GM12875 (cell line): ENCODE measurements around the gene KRT1.

ENCODE experiments used
- H3K4me3 ChIP-seq: one replicate; pipeline ENCODE4 v1.5.1; 2011; ENCODE audit warnings: low read depth, low read length, control low read depth
- TF ChIP-seq, protein P1 (sequence below): IDR thresholded peaks from 2 replicates; pipeline ENCODE4 v1.5.1; 2011; ENCODE audit warnings: low read depth, mild to moderate bottlenecking, control low read depth, inconsistent platforms, low read length, moderate library complexity, borderline replicate concordance; ENCODE audit not compliant: insufficient read depth

The KRT1 gene

DNA sequence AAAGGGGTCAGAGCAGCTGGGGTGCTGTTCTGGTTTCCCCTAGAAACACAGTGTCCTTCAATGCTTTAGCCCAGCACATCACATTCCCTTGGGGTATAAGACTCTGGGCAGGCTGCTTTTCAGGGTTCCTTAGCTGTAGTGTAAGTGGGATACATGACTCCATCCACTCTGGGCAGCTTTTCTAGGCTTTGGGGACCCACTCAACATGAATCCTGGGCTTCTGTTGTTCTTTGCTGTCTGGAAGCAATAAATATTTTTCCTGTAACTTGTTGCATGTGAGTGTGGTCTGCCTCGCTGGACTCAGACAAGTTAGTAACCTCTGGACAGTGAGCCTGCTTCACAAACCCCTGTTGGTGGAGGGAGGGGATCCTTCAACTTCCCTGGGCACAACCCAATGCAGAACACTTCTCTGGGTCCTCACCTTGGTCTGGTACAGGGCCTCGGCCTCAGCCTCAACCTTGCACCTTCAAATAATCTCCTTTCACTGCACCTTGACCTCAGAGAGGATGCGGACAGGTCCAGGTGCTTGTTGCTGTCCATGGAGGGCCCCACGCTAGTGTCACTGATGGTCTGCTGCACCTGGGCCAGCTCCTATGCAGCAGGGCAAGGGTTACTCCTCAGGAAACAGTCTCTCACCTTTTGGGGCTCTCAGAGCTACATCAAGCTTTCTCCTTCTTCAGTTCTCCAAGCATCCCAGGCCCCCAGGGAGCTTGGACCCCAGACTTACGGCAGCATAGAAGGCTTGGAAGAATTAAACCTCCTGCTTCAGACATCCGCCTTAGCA is 48.3 kb downstream of the KRT1 start:
- TF ChIP-seq, protein P1, sequence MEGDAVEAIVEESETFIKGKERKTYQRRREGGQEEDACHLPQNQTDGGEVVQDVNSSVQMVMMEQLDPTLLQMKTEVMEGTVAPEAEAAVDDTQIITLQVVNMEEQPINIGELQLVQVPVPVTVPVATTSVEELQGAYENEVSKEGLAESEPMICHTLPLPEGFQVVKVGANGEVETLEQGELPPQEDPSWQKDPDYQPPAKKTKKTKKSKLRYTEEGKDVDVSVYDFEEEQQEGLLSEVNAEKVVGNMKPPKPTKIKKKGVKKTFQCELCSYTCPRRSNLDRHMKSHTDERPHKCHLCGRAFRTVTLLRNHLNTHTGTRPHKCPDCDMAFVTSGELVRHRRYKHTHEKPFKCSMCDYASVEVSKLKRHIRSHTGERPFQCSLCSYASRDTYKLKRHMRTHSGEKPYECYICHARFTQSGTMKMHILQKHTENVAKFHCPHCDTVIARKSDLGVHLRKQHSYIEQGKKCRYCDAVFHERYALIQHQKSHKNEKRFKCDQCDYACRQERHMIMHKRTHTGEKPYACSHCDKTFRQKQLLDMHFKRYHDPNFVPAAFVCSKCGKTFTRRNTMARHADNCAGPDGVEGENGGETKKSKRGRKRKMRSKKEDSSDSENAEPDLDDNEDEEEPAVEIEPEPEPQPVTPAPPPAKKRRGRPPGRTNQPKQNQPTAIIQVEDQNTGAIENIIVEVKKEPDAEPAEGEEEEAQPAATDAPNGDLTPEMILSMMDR: no peak
- no peak overlapping the region for H3K4me3 ChIP-seq

DNA sequence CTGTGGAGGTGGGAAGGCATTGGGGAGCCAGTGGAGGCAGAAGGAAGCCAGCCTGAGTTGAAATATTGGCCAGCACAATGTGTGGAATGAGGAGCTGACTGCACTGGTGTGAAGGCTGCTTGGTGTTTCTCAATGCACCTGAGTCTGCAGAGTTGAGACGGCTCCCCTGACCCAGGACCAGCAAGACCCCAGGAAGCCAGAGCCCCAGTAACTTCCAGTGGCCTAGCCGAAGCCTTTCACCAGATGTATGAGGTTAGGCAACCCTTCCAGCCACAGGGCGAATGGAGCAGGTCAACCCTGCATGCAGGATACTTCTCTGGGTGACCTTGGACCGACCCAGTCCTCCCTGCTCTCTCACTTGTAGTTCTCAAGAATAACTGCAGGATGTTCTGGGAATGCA is 48.9 kb downstream of the KRT1 start:
- TF ChIP-seq, protein P1: no peak
- no peak overlapping the region for H3K4me3 ChIP-seq

DNA sequence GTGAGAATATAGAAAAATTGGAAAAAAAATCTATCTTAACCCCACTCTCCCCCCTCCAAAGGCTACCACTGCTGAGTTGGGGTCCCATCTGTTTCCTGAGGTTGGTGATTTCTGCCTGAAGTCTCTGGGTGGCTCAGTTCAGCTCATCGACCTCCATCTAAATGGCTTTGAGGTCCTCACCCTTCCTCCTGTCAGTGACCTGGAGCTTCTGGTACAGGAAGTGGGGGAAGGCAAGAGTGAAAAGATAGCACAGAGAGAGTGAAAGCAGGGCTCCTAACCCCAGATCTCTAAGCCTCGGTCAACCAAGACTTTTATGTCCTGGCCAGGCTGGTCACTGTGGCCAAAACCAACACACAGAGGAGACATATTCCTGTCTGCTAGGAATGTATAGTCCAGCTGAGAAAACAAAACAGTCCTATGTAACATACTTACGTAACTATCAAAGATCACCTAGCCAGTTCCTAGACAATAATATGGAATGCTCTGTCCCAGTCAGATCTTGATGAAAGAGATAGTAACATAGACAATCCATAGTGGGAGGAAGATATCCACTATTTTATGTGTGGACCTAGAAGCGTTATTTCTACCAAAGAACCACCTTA is 49.5 kb downstream of the KRT1 start:
- H3K4me3 ChIP-seq: no peak overlapping the region
- TF ChIP-seq, protein P1: no peak

DNA sequence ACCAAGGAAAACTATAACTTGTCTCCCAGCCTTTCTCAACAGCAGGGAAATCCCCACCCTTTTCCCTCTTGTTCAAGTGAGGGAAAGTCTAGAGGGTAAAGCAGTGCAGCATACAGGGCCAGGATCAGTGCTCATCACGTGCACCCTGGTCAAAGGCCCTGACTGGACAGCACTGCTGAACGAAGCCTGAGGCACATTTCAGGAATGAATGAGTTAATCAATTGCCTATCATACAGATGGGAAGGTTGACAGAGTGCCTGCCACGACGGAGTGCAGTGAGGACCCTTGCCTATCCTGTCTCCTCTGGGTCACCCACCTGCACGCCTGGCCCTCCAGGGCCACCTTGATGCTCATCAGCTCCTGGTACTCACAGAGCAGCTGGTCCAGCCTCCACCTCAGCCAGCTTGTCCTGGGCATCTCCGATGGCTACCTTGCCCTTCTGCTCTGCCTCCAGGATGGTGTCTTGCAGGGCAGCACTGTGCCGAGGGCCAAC is 50.2 kb downstream of the KRT1 start:
- TF ChIP-seq, protein P1: no peak
- H3K4me3 ChIP-seq: no peak overlapping the region

DNA sequence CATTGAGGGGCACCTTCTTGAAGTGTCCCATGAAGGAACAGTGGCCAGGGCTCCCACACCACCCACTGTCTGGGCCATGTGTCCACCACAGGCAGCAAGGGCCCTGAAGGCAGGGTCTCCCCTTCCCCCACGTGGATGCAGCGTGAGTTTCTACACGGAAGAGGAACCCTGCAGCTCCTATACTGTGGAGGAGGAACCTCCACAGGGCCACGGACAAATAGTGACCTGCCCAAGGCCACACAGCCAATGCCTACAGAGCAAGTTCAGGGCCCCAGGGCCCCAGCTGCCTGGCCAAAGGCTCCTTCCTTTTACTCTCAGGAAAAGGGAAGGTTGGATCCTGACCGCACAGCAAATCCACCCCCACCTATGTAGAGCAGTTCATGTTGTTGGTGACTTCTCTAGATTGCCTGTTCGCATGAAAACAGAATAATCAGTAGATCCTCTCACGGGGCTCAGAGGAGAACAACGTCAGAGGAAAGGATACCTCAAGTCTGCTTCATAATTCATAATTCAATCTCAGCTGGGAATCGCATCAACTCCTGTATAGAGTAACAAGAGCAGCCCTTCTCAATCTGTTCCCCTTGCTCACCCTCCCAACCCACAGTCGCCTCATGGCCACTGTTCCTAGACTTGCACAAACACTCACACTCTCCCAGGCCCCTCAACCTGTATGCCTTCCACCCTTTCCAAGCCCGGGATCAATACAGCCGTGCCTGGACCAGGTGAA is 50.8 kb downstream of the KRT1 start:
- TF ChIP-seq, protein P1: no peak
- H3K4me3 ChIP-seq: no peak overlapping the region

DNA sequence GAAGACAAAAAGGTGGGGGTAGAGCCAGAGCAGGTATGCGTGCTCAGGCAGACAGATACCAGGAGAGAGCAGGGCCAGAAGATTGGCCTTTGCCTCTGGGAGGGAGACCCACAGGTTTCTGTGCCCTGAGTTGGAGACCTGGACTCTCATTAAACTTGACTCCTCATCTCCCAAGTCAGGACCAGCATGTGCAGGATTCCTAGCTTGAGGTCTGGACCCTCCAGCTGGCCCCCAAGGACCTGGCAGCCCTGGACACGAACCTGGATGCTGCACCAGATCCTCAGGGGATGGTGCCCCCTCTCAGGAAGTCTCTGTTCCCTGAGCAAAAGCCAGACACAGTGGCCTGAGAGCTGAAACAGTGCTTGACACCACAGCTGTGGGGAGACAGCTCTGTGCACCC is 51.4 kb downstream of the KRT1 start:
- TF ChIP-seq, protein P1: no peak
- H3K4me3 ChIP-seq: no peak overlapping the region
